ENCODE measurements around the gene SSR2. TPM values are rescaled to one million over a fixed set of nuclear protein-coding genes. Genes with fewer than 3 reads are reported as not detected.

The SSR2 gene
- total and polyA plus RNA-seq, 4 donors, result 93.1 to 264 (median 173) TPM

- Histone ChIP-seq H3K27me3 (ENCODE audit: control insufficient read depth in 4 of 4, insufficient read depth in 4 of 4, low read length in 3 of 4) (no peaks in the 10 kb centered on the region), H3K4me1 (ENCODE audit: control insufficient read depth in 4 of 4, insufficient read depth in 4 of 4, low read length in 3 of 4) (peaks cover 0 to 2% (median 0%) of the 10 kb centered on the region in 4 donors), H3K9me3 (ENCODE audit: control insufficient read depth in 4 of 4, low read length in 3 of 4) (no peaks in the 10 kb centered on the region), H3K4me3 (ENCODE audit: low read depth in 1 of 3, low read length in 3 of 3) (no peak overlapping the region), H3K36me3 (ENCODE audit: control insufficient read depth in 4 of 4, insufficient read depth in 3 of 4, low read depth in 1 of 4, low read length in 3 of 4) (peaks cover 0 to 8% (median 4%) of the 10 kb centered on the region in 4 donors), H3K9ac (ENCODE audit: low read depth in 1 of 2, low read length in 2 of 2) (no peak overlapping the region), H3K27ac (ENCODE audit: low read depth in 1 of 2, low read length in 2 of 2) (no peak overlapping the region)
- no peak for DNase-seq (ENCODE audit: low spot score)
- 87% methylated on average over 3 of the region's 3 CpGs for WGBS
- TF ChIP-seq HNF4G (IDR thresholded peaks at IDR 0.05) (no peak), SP1 (IDR thresholded peaks at IDR 0.05) (no peak), CTCF (IDR thresholded peaks at IDR 0.05; ENCODE audit: low read depth, low read length, missing input control) (no peak), TAF1 (conservative IDR thresholded peaks at IDR 0.05) (no peak), JUND (IDR thresholded peaks at IDR 0.05) (no peak), FOXA2 (IDR thresholded peaks at IDR 0.05) (no peak), RXRA (IDR thresholded peaks at IDR 0.05) (no peak), ATF3 (IDR thresholded peaks at IDR 0.05) (no peak), GABPA (IDR thresholded peaks at IDR 0.05 in 1 of 2, conservative IDR thresholded peaks at IDR 0.05 in 1 of 2) (no peak), HNF4A (conservative IDR thresholded peaks at IDR 0.05) (no peak), YY1 (IDR thresholded peaks at IDR 0.05) (no peak), FOXA1 (IDR thresholded peaks at IDR 0.05) (no peak), EGR1 (IDR thresholded peaks at IDR 0.05; ENCODE audit: low read depth in 2 of 2) (no peak), MAX (IDR thresholded peaks at IDR 0.05) (no peak), NR2F2 (IDR thresholded peaks at IDR 0.05) (no peak), RAD21 (IDR thresholded peaks at IDR 0.05) (no peak)
- TF ChIP-seq, protein P1, sequence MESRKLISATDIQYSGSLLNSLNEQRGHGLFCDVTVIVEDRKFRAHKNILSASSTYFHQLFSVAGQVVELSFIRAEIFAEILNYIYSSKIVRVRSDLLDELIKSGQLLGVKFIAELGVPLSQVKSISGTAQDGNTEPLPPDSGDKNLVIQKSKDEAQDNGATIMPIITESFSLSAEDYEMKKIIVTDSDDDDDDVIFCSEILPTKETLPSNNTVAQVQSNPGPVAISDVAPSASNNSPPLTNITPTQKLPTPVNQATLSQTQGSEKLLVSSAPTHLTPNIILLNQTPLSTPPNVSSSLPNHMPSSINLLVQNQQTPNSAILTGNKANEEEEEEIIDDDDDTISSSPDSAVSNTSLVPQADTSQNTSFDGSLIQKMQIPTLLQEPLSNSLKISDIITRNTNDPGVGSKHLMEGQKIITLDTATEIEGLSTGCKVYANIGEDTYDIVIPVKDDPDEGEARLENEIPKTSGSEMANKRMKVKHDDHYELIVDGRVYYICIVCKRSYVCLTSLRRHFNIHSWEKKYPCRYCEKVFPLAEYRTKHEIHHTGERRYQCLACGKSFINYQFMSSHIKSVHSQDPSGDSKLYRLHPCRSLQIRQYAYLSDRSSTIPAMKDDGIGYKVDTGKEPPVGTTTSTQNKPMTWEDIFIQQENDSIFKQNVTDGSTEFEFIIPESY (IDR thresholded peaks at IDR 0.05), result no peak
- TF ChIP-seq, protein P2, sequence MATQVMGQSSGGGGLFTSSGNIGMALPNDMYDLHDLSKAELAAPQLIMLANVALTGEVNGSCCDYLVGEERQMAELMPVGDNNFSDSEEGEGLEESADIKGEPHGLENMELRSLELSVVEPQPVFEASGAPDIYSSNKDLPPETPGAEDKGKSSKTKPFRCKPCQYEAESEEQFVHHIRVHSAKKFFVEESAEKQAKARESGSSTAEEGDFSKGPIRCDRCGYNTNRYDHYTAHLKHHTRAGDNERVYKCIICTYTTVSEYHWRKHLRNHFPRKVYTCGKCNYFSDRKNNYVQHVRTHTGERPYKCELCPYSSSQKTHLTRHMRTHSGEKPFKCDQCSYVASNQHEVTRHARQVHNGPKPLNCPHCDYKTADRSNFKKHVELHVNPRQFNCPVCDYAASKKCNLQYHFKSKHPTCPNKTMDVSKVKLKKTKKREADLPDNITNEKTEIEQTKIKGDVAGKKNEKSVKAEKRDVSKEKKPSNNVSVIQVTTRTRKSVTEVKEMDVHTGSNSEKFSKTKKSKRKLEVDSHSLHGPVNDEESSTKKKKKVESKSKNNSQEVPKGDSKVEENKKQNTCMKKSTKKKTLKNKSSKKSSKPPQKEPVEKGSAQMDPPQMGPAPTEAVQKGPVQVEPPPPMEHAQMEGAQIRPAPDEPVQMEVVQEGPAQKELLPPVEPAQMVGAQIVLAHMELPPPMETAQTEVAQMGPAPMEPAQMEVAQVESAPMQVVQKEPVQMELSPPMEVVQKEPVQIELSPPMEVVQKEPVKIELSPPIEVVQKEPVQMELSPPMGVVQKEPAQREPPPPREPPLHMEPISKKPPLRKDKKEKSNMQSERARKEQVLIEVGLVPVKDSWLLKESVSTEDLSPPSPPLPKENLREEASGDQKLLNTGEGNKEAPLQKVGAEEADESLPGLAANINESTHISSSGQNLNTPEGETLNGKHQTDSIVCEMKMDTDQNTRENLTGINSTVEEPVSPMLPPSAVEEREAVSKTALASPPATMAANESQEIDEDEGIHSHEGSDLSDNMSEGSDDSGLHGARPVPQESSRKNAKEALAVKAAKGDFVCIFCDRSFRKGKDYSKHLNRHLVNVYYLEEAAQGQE (IDR thresholded peaks at IDR 0.05), result no peak
Observed at GRCh38 chr1:156062189-156062588, 41.4 kb upstream of the SSR2 start.

All from liver (tissue), 9 donors.